Endothelial cell of umbilical vein (primary cell): ENCODE results near the gene HTRA3. TPM values are rescaled to one million over a fixed set of nuclear protein-coding genes. Genes with fewer than 3 reads are reported as not detected.

ENCODE experiments used
- BruUV-seq: library from RNA; stranded (reverse); fragments of 400-500 nt; replicated peaks from 2 replicates; lab custom pipeline; 2021; lab: Mats Ljungman, UMichigan
- CTCF ChIA-PET: fragments of 300-600, 350-600 bp; sonication (Branson Sonifier 250); formaldehyde crosslinking; loops from one replicate; lab custom pipeline; 2021; ENCODE audit warnings: antibody characterized with exemption, inconsistent platforms; lab: Charles Lee
- POLR2A ChIA-PET: fragments of 300-600, 350-600 bp; sonication (Branson Sonifier 250); formaldehyde crosslinking; loops from one replicate; lab custom pipeline; 2021; ENCODE audit warnings: antibody characterized with exemption, inconsistent platforms; lab: Charles Lee
- DNase-seq: peaks from one replicate; pipeline ENCODE4 v3.0.0-alpha.2; 2011; ENCODE audit warnings: low read depth, low spot score
- FAIRE-seq: peaks from 2 replicates; lab custom pipeline; 2011; peaks lifted over from hg19 to GRCh38; lab: Jason Lieb, UNC
- H2AFZ ChIP-seq: 2 replicates; pipeline ENCODE4 v1.6.0; 2012; ENCODE audit warnings: low read depth, low read length, control low read depth, inconsistent platforms
- H3K27ac ChIP-seq: 2 replicates; pipeline ENCODE4 v1.5.1; 2011; ENCODE audit warnings: low read depth, mild to moderate bottlenecking, control low read depth, low read length, moderate library complexity; ENCODE audit not compliant: insufficient read depth
- H3K27me3 ChIP-seq, 2 experiments: 2 replicates each; pipeline versions ENCODE4 v1.6.0 to v1.6.1; 2011; ENCODE audit warnings: low read length in 2 of 2, mixed read lengths in 1 of 2; ENCODE audit not compliant: control insufficient read depth in 2 of 2, insufficient read depth in 2 of 2
- H3K36me3 ChIP-seq, 2 experiments: 2 replicates in 1 of 2; 3 replicates in 1 of 2; pipeline ENCODE4 v1.5.1; 2011; ENCODE audit warnings: low read length in 2 of 2, mild to moderate bottlenecking in 1 of 2, moderate library complexity in 1 of 2; ENCODE audit not compliant: control insufficient read depth in 2 of 2, insufficient read depth in 2 of 2; ENCODE audit errors: extremely low read depth in 1 of 2
- H3K4me1 ChIP-seq: 3 replicates; pipeline ENCODE4 v1.5.1; 2011; ENCODE audit warnings: mild to moderate bottlenecking, low read length; ENCODE audit not compliant: control insufficient read depth, insufficient read depth; ENCODE audit errors: extremely low read depth
- H3K4me2 ChIP-seq: 2 replicates; pipeline ENCODE4 v1.6.1; 2011; ENCODE audit warnings: low read length, control low read depth, mixed read lengths; ENCODE audit not compliant: insufficient read depth
- H3K4me3 ChIP-seq, 3 experiments: fragments of 200-600 bp in 1 of 3; sonication (generic), shearing (Covaris generic) in 1 of 3; replicated peaks in 1 of 3; 2 replicates each; pipeline ENCODE4 v1.5.1; 2011 to 2016; ENCODE audit warnings: control low read depth in 3 of 3, low read length in 3 of 3, mild to moderate bottlenecking in 2 of 3, inconsistent platforms in 1 of 3, low read depth in 1 of 3, moderate library complexity in 1 of 3; ENCODE audit not compliant: insufficient read depth in 1 of 3
- H3K79me2 ChIP-seq: 2 replicates; pipeline ENCODE4 v1.6.0; 2012; ENCODE audit warnings: low read length, inconsistent platforms; ENCODE audit not compliant: control insufficient read depth, insufficient read depth
- H3K9ac ChIP-seq: replicated peaks from 2 replicates; pipeline ENCODE3; 2011; ENCODE audit warnings: low read length, control low read depth; ENCODE audit not compliant: insufficient read depth; ENCODE audit errors: extremely low read depth
- H3K9me1 ChIP-seq: replicated peaks from 3 replicates; pipeline ENCODE4 v1.6.0; 2011; ENCODE audit warnings: mild to moderate bottlenecking, low read length; ENCODE audit not compliant: control insufficient read depth, insufficient read depth; ENCODE audit errors: extremely low read depth
- H3K9me3 ChIP-seq: replicated peaks from 2 replicates; pipeline ENCODE4 v1.5.1; 2012; ENCODE audit warnings: low read length, inconsistent platforms; ENCODE audit not compliant: control insufficient read depth, insufficient read depth
- H4K20me1 ChIP-seq: replicated peaks from 2 replicates; pipeline ENCODE3; 2011; ENCODE audit warnings: mild to moderate bottlenecking, low read length; ENCODE audit not compliant: control insufficient read depth, insufficient read depth; ENCODE audit errors: extremely low read depth
- CTCF ChIP-seq, 2 donors: IDR thresholded peaks; 1 replicate in 1 of 2; 2 replicates in 1 of 2; pipeline ENCODE4 v1.5.1; 2011; ENCODE audit warnings: low read length in 2 of 2, mild to moderate bottlenecking in 2 of 2, moderate library complexity in 2 of 2, control low read depth in 1 of 2, inconsistent platforms in 1 of 2, low read depth in 1 of 2; ENCODE audit not compliant: insufficient read depth in 1 of 2; ENCODE audit errors: extremely low read depth in 1 of 2
- EZH2 ChIP-seq: IDR thresholded peaks from 2 replicates; pipeline ENCODE4 v1.6.1; 2012; ENCODE audit warnings: borderline replicate concordance, low read depth, mild to moderate bottlenecking, moderate library complexity, low read length, inconsistent platforms; ENCODE audit not compliant: severe bottlenecking
- FOS ChIP-seq: IDR thresholded peaks from 2 replicates; pipeline ENCODE4 v1.6.1; 2011; ENCODE audit warnings: mild to moderate bottlenecking, low read length, moderate library complexity, borderline replicate concordance; ENCODE audit not compliant: insufficient read depth
- GATA2 ChIP-seq: IDR thresholded peaks from 2 replicates; pipeline ENCODE4 v1.7.0; 2011; ENCODE audit warnings: low read depth, mild to moderate bottlenecking, moderate library complexity, mixed read lengths, low read length; ENCODE audit not compliant: insufficient read length, insufficient read depth
- JUN ChIP-seq: IDR thresholded peaks from 2 replicates; pipeline ENCODE4 v1.6.1; 2011; ENCODE audit warnings: borderline replicate concordance, low read depth; ENCODE audit not compliant: insufficient read length, insufficient read depth
- MAX ChIP-seq: IDR thresholded peaks from 2 replicates; pipeline ENCODE4 v1.6.1; 2011; ENCODE audit not compliant: insufficient read depth, insufficient read length
- MYC ChIP-seq: IDR thresholded peaks from one replicate; pipeline ENCODE4 v1.6.1; 2011; ENCODE audit warnings: mild to moderate bottlenecking, low read depth, low read length
- POLR2A ChIP-seq: IDR thresholded peaks from 2 replicates; pipeline ENCODE4 v1.6.1; 2012; ENCODE audit warnings: low read depth, mild to moderate bottlenecking, control low read depth, low read length
- POLR2AphosphoS5 ChIP-seq: IDR thresholded peaks from 2 replicates; pipeline ENCODE4 v1.6.1; 2012; ENCODE audit warnings: low read depth, mild to moderate bottlenecking, control low read depth, low read length, moderate library complexity; ENCODE audit not compliant: insufficient read depth
- dilution Hi-C: fragments of 300-500 bp; cut with MboI; formaldehyde crosslinking; loops from one replicate; pipeline ENCODE4 v1.15.0; 2019; ENCODE audit warnings: low sequenced_read_pairs; ENCODE audit not compliant: extremely low pct_ligation_motif_present
- intact Hi-C: fragments of 100-400 bp; cut with micrococcal nuclease; formaldehyde crosslinking; loops from one replicate; pipeline ENCODE4 v1.10.0; 2022
- polyA plus RNA-seq, 4 experiments: library from polyadenylated mRNA; depleted of rRNA in 3 of 4; stranded (reverse) in 3 of 4; unstranded in 1 of 4; fragments of >200 nt; gene quantifications; 2 replicates each; pipeline versions ENCODE4 v1.2.1 to v1.2.3, GENCODE V29; 2011 to 2012; ENCODE audit warnings: missing spikeins in 1 of 4
- total RNA-seq: library from RNA; stranded (reverse); gene quantifications from 2 replicates; pipeline ENCODE4 v1.2.3, GENCODE V29; 2021

HTRA3 gene
- total and polyA plus RNA-seq, 2 donors (not counting 3 experiments of a cell fraction or from before 2014, with no cell fraction given) = 9.0 to 12.0 TPM

- BruUV-seq = no TSS peak
- no peaks in the 10 kb centered on the region for H3K79me2 ChIP-seq
- POLR2A ChIA-PET = no interaction called here
- intact Hi-C loops = no loop called here
- no peaks in the 10 kb centered on the region for H3K27me3 ChIP-seq
- H3K4me2 ChIP-seq = no peak overlapping the region
- TF ChIP-seq POLR2AphosphoS5 = no peak
- no peak for TF ChIP-seq GATA2
- TF ChIP-seq JUN = no peak
- TF ChIP-seq CTCF (IDR thresholded peaks at IDR 0.05; ENCODE audit: extremely low read depth in 1 of 2, insufficient read depth in 1 of 2, low read depth in 1 of 2, low read length in 2 of 2) = no peak
- TF ChIP-seq POLR2A = no peak
- TF ChIP-seq EZH2 = no peak
- TF ChIP-seq MYC = no peak
- no peak for TF ChIP-seq FOS
- TF ChIP-seq MAX = no peak
- no peak for DNase-seq
- no peak overlapping the region for H3K9ac ChIP-seq
- H3K4me1 ChIP-seq = no peaks in the 10 kb centered on the region
- no peak overlapping the region for H3K4me3 ChIP-seq
- FAIRE-seq = no peak
- H2AFZ ChIP-seq = no peak overlapping the region
- CTCF ChIA-PET = interaction anchor here (1.2 kb wide), 1 partner anchor 13 kb away, joined by 3 read pairs; no protein-coding TSS in a partner anchor
- H4K20me1 ChIP-seq = no peaks in the 10 kb centered on the region
- dilution Hi-C loops = no loop called here
- H3K27ac ChIP-seq = no peak overlapping the region
- no peaks in the 10 kb centered on the region for H3K9me1 ChIP-seq
- no peaks in the 10 kb centered on the region for H3K9me3 ChIP-seq
- no peaks in the 10 kb centered on the region for H3K36me3 ChIP-seq
Observed at GRCh38 chr4:8285976-8286718, 16.6 kb downstream of the HTRA3 start.
